ENCODE measurements around the gene SPRYD3.

DNA sequence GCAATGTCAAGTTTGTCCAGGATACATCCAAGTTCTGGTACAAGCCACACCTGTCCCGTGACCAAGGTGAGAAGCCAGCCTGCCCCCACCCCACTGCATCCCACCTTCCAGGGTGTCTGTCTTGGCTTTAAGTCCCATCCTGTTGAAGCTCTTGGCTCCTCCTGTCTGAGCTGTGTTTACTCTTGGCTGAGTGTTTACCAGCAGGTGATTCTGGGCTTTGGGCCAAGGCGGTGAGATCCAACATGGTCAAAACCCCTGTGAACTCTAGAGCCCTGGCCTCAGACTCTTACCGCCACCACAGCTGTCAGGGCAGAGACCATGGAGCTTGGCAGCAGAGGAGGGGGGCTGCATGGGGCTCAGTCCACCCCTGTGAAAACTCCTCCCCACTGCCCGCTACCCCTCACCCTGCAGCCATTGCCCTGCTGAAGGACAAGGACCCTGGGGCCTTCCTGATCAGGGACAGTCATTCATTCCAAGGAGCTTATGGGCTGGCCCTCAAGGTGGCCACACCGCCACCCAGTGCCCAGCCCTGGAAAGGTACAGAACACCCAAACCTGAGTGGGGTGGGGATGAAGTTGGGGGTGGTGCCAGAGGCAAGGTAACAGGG is 17.7 kb downstream of the SPRYD3 start:
- TF ChIP-seq POLR2A (IDR thresholded peaks at IDR 0.05; ENCODE audit: low read length) (peak; percentile 21), GATA1 (IDR thresholded peaks at IDR 0.05; ENCODE audit: low read depth, low read length) (no peak)
